T-cell (primary cell): Measurements from ENCODE around the gene PPM1K. TPM values are rescaled to one million over a fixed set of nuclear protein-coding genes. Genes with fewer than 3 reads are reported as not detected.

Source experiments
- ATAC-seq, 4 experiments: fragments of 200-7000 bp in 3 of 4; fragments of 150-1000 bp in 1 of 4; cut with Tn5 transposase; replicated peaks in 1 of 4; 1 replicate in 3 of 4; 2 replicates in 1 of 4; pipeline ENCODE4 v1.10.0; 2021; ENCODE audit warnings: moderate library complexity in 3 of 4, mild to moderate bottlenecking in 2 of 4, moderate number of reproducible peaks in 1 of 4
- CTCF ChIA-PET, 2 donors: fragments of 300-600 bp; sonication (Branson Sonifier 250); formaldehyde crosslinking; loops; one replicate each; lab custom pipeline; 2022; ENCODE audit warnings: antibody characterized with exemption in 2 of 2; lab: Charles Lee
- POLR2A ChIA-PET, 2 donors: fragments of 300-600 bp; sonication (Branson Sonifier 250); formaldehyde crosslinking; loops; one replicate each; lab custom pipeline; 2022; ENCODE audit warnings: antibody characterized with exemption in 2 of 2; lab: Charles Lee
- DNase-seq, 35 experiments: peaks; one replicate each; pipeline versions ENCODE4 v3.0.0 to v3.0.0-alpha.2; 2013 to 2023
- H3K27ac ChIP-seq: one replicate; pipeline ENCODE4 v1.5.1; 2013; ENCODE audit warnings: low read length
- H3K27me3 ChIP-seq, 2 experiments: replicated peaks in 1 of 2; 1 replicate in 1 of 2; 2 replicates in 1 of 2; pipeline versions ENCODE4 v1.6.1 to v1.7.0; 2013; ENCODE audit warnings: low read length in 1 of 2, mixed read lengths in 1 of 2; ENCODE audit not compliant: control insufficient read depth in 2 of 2, insufficient read depth in 2 of 2; ENCODE audit errors: extremely low read depth in 1 of 2
- H3K36me3 ChIP-seq, 2 donors: 1 replicate in 1 of 2; 2 replicates in 1 of 2; pipeline versions ENCODE4 v1.6.1 to v1.7.0; 2013; ENCODE audit warnings: low read length in 1 of 2; ENCODE audit not compliant: control insufficient read depth in 2 of 2, insufficient read depth in 1 of 2; ENCODE audit errors: extremely low read depth in 1 of 2
- H3K4me1 ChIP-seq, 2 experiments: 1 replicate in 1 of 2; 2 replicates in 1 of 2; pipeline versions ENCODE4 v1.6.1 to v1.7.0; 2013; ENCODE audit warnings: low read length in 2 of 2, mixed read lengths in 1 of 2; ENCODE audit not compliant: insufficient read depth in 2 of 2, control insufficient read depth in 1 of 2; ENCODE audit errors: extremely low read depth in 1 of 2
- H3K4me3 ChIP-seq, 2 donors: 1 replicate in 1 of 2; 2 replicates in 1 of 2; pipeline versions ENCODE4 v1.5.1 to v1.7.0; 2013; ENCODE audit warnings: mild to moderate bottlenecking in 2 of 2, low read length in 1 of 2, moderate library complexity in 1 of 2; ENCODE audit not compliant: control insufficient read depth in 1 of 2; ENCODE audit errors: extremely low read depth in 1 of 2
- H3K9me3 ChIP-seq: 2 replicates; pipeline ENCODE4 v1.7.0; 2013
- H3K27ac Mint-ChIP-seq, 2 donors: one replicate each; pipeline ENCODE4 v1.8.0; 2020 to 2021; ENCODE audit warnings: mild to moderate bottlenecking in 2 of 2, mixed read lengths in 2 of 2
- H3K27me3 Mint-ChIP-seq, 2 donors: one replicate each; pipeline ENCODE4 v1.8.0; 2021 to 2022; ENCODE audit warnings: mixed read lengths in 2 of 2
- H3K36me3 Mint-ChIP-seq: one replicate; pipeline ENCODE4 v1.8.0; 2021; ENCODE audit warnings: mixed read lengths
- H3K4me1 Mint-ChIP-seq, 3 donors: one replicate each; pipeline ENCODE4 v1.8.0; 2020 to 2022; ENCODE audit warnings: mixed read lengths in 3 of 3, mild to moderate bottlenecking in 1 of 3
- H3K4me3 Mint-ChIP-seq, 3 donors: one replicate each; pipeline ENCODE4 v1.8.0; 2020 to 2022; ENCODE audit warnings: mild to moderate bottlenecking in 3 of 3, mixed read lengths in 3 of 3, moderate library complexity in 3 of 3
- H3K9me3 Mint-ChIP-seq, 3 donors: one replicate each; pipeline ENCODE4 v1.8.0; 2020 to 2022; ENCODE audit warnings: mixed read lengths in 3 of 3
- WGBS: methylation state at CpG from one replicate; pipeline ENCODE4 v1.1.5; 2013; ENCODE audit warnings: missing lambda C conversion rate; ENCODE audit not compliant: insufficient coverage; 5-methylcytosine and 5-hydroxymethylcytosine counted together
- total RNA-seq, 35 experiments: library from RNA in 6 of 35; stranded (reverse) in 6 of 35; fragments of 120-200 nt in 1 of 35; gene quantifications; one replicate each; pipeline versions ENCODE4 v1.2.1 to v1.2.4 and lab custom pipeline; 2013 to 2026

Gene PPM1K
- total RNA-seq, 5 donors from 2014 or later (not counting 1 experiment from before 2014, with no cell fraction given), result 74.2 to 91.1 (median 84.8) TPM

DNA sequence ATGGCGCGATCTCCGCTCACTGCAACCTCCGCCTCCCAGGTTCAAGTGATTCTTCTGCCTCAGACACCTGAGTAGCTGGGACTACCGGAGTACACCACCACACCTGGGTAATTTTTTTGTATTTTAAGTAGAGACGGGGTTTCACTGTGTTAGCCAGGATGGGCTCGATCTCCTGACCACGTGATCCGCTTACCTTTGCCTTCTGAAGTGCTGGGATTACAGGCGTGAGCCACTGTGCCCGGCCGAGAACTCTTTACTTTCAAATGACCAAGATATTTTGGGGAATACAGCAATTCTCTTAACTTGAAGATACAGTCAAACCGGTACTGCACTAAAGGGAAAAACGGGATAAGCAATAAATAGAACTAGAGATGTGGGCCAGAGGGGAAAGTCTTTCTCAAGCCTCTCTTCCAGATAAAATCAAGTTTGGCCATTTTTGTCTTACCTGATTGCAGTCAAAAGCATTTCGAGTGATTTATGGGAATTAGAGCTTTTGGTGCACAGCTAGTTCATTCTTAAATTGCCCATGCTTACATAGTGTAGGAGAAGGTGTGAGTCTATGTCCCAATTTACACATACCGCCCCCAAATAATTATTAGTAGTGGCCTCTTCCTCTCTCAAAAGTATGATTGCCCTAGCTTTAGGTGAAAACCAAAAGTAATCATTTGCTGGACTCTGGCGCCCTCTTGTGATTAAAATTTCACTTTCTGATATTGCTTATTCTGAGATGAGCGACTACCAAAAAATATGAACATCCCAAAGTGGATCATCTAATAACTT is 72.7 kb downstream of the PPM1K start:
- no peaks in the 10 kb centered on the region for H3K36me3 Mint-ChIP-seq
- no peak overlapping the region for H3K27ac Mint-ChIP-seq
- peaks cover 0 to 3% (median 0%) of the 10 kb centered on the region in 3 donors for H3K4me1 Mint-ChIP-seq
- H3K27ac ChIP-seq, result no peak overlapping the region
- no peaks in the 10 kb centered on the region for H3K36me3 ChIP-seq
- peaks cover 0 to under 1% of the 10 kb centered on the region in 2 donors for H3K27me3 Mint-ChIP-seq
- no peaks in the 10 kb centered on the region for H3K4me1 ChIP-seq
- POLR2A ChIA-PET, result interaction anchor here in 1 of 2 donors (0.6 kb wide), 1 partner anchor 178 kb away, joined by 4 read pairs; no protein-coding TSS in a partner anchor
- ATAC-seq (peak in 3 of 4 experiments; percentile 37 to 66 (median 62)), DNase-seq (peak in 24 of 35 experiments; percentile 6 to 75 (median 27))
- no peaks in the 10 kb centered on the region for H3K9me3 Mint-ChIP-seq
- H3K4me3 Mint-ChIP-seq, result no peak overlapping the region
- no peak overlapping the region for H3K4me3 ChIP-seq
- H3K27me3 ChIP-seq, result no peaks in the 10 kb centered on the region
- no CpG with 5 or more reads among the region's 18 CpGs for WGBS
- H3K9me3 ChIP-seq, result no peaks in the 10 kb centered on the region
- CTCF ChIA-PET, result interaction anchor here (0.6 to 4.1 kb wide), 41 partner anchors 9 to 976 kb away, joined by 3 to 59 read pairs (median 4); no protein-coding TSS in a partner anchor

DNA sequence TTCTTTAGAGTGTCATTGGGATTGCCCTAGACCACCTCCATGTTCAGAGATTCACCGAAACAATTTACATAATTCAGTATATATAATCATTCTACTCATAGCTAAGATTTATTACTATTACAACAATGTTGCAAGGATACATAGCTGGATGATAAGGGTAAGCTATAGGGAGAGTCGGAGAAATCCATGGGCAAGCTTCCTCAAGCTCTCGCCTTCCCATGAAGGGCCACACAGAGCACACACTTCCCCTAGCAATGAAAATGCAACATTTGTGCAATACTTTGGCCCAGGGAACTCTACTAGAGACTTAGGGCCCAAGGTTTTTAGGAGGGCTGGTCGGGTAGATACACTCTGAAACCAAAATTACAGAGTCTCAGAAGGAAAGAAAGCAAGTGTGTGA is 76.2 kb downstream of the PPM1K start:
- POLR2A ChIA-PET, result no interaction called here

More for the DNA sequence above, 76.2 kb downstream of the PPM1K start:
- no peaks in the 10 kb centered on the region for H3K27me3 ChIP-seq
- no peaks in the 10 kb centered on the region for H3K9me3 ChIP-seq
- no peaks in the 10 kb centered on the region for H3K36me3 ChIP-seq
- Mint-ChIP-seq H3K27ac (no peak overlapping the region), H3K9me3 (no peaks in the 10 kb centered on the region), H3K36me3 (no peaks in the 10 kb centered on the region), H3K4me1 (peaks cover 0 to 3% (median 0%) of the 10 kb centered on the region in 3 donors), H3K27me3 (peaks cover 0 to 3% of the 10 kb centered on the region in 2 donors), H3K4me3 (no peak overlapping the region)
- DNase-seq (no peak), ATAC-seq (no peak)
- CTCF ChIA-PET, result interaction anchor here (0.6 to 2.9 kb wide), 6 partner anchors 10 to 1284 kb away, joined by 3 to 17 read pairs (median 3); no protein-coding TSS in a partner anchor
- H3K4me3 ChIP-seq, result no peak overlapping the region
- 67% methylated on average over 1 of the region's 4 CpGs for WGBS
- no peak overlapping the region for H3K27ac ChIP-seq
- no peaks in the 10 kb centered on the region for H3K4me1 ChIP-seq

Other genes with a start within 250 kb of the PPM1K start
- gene ABCG2, start 125.9 kb downstream of the PPM1K start, total RNA-seq, result 1 to 10 TPM in 1 of 5 donors, under 1 TPM in 3, not detected in 1; 0.35 to 1.1 (median 0.44) TPM
- 10 to 100 TPM; 13.9 to 25.2 (median 19.7) TPM for gene HERC6, start 94.3 kb upstream of the PPM1K start, total RNA-seq
- gene HERC5, start 172.6 kb upstream of the PPM1K start, total RNA-seq, result 10 to 100 TPM in 4 of 5 donors, 1 to 10 TPM in 1; 8.1 to 15.5 (median 11.4) TPM
- gene PYURF, start 239.2 kb upstream of the PPM1K start, total RNA-seq, result 10 to 100 TPM; 39.9 to 60.7 (median 53.7) TPM